HepG2 (cell line): ENCODE results near the gene WDR89. TPM values are rescaled to one million over a fixed set of nuclear protein-coding genes. Genes with fewer than 3 reads are reported as not detected.

Source experiments
- AKAP8 ChIP-seq: sonication (generic); formaldehyde crosslinking; IDR thresholded peaks from 2 replicates; pipeline ENCODE4 v1.5.1; 2020; ENCODE audit warnings: mild to moderate bottlenecking, missing genetic modification reagents
- ASH2L ChIP-seq: fragments of 300-600, 200-600 bp; sonication (generic); IDR thresholded peaks from 2 replicates; pipeline ENCODE4 v1.7.0; 2017; ENCODE audit warnings: low read depth, mild to moderate bottlenecking, moderate library complexity, mixed read lengths, low read length; ENCODE audit not compliant: insufficient read length
- ATF1 ChIP-seq: IDR thresholded peaks from 2 replicates; pipeline ENCODE4 v1.6.1; 2016; ENCODE audit warnings: mild to moderate bottlenecking, control low read depth
- ATM ChIP-seq: fragments of 450-650 bp; IDR thresholded peaks from 2 replicates; pipeline ENCODE4 v1.7.1; 2017; ENCODE audit warnings: mild to moderate bottlenecking, borderline replicate concordance
- CSRNP2 ChIP-seq: sonication (generic); formaldehyde crosslinking; conservative IDR thresholded peaks from 2 replicates; pipeline ENCODE4 v1.8.0; 2022; ENCODE audit warnings: low read depth, missing genetic modification reagents
- GATAD1 ChIP-seq: IDR thresholded peaks from 2 replicates; pipeline ENCODE4 v1.6.1; 2016; ENCODE audit warnings: missing genetic modification reagents, missing compliant biosample characterization
- HNRNPLL ChIP-seq: fragments of 200-400 bp; formaldehyde crosslinking; IDR thresholded peaks from 2 replicates; pipeline ENCODE4 v1.6.1; 2017; ENCODE audit warnings: mild to moderate bottlenecking, low read depth, low read length; ENCODE audit not compliant: poor library complexity, severe bottlenecking
- HOXA3 ChIP-seq: sonication (generic); formaldehyde crosslinking; IDR thresholded peaks from 2 replicates; pipeline ENCODE4 v1.5.0; 2020; ENCODE audit warnings: missing genetic modification reagents
- IKZF4 ChIP-seq: sonication (generic); formaldehyde crosslinking; IDR thresholded peaks from 2 replicates; pipeline ENCODE4 v1.5.1; 2020; ENCODE audit warnings: borderline replicate concordance, mild to moderate bottlenecking, low read depth, missing genetic modification reagents; ENCODE audit errors: not compliant biosample characterization
- MLX ChIP-seq: IDR thresholded peaks from 2 replicates; pipeline ENCODE4 v1.6.1; 2016
- NCOR1 ChIP-seq: fragments of 200-600 bp; sonication (generic); IDR thresholded peaks from 2 replicates; pipeline ENCODE4 v1.7.0; 2017; ENCODE audit warnings: antibody characterized with exemption, low read length, borderline replicate concordance
- POLR2G ChIP-seq: fragments of 200-400 bp; formaldehyde crosslinking; IDR thresholded peaks from 2 replicates; pipeline ENCODE4 v1.6.1; 2018; ENCODE audit warnings: mild to moderate bottlenecking, low read depth, low read length, moderate library complexity
- RNF2 ChIP-seq: fragments of 450-650 bp; conservative IDR thresholded peaks from 2 replicates; pipeline ENCODE4 v1.6.1; 2016; ENCODE audit warnings: low read depth
- SMARCE1 ChIP-seq: fragments of 450-650 bp; IDR thresholded peaks from 2 replicates; pipeline ENCODE4 v1.6.1; 2017; ENCODE audit warnings: borderline replicate concordance
- SMC3 ChIP-seq: IDR thresholded peaks from 2 replicates; pipeline ENCODE4 v1.6.1; 2011; ENCODE audit warnings: low read length, improper control_type of control experiment
- SRF ChIP-seq: IDR thresholded peaks from 2 replicates; pipeline ENCODE4 v1.6.1; 2011; ENCODE audit warnings: mild to moderate bottlenecking, low read depth, low read length, moderate library complexity
- XRCC5 ChIP-seq: fragments of 200-400 bp; formaldehyde crosslinking; optimal IDR thresholded peaks from 2 replicates; pipeline ENCODE3; 2017; ENCODE audit warnings: mild to moderate bottlenecking, low read length
- ZBTB21 ChIP-seq: sonication (generic); formaldehyde crosslinking; IDR thresholded peaks from 2 replicates; pipeline ENCODE4 v1.4.0; 2020; ENCODE audit warnings: missing genetic modification reagents
- ZFP90 ChIP-seq: sonication (generic); formaldehyde crosslinking; IDR thresholded peaks from 2 replicates; pipeline ENCODE4 v1.8.0; 2022; ENCODE audit warnings: missing genetic modification reagents, mild to moderate bottlenecking, inconsistent platforms, borderline replicate concordance
- ZFYVE20 ChIP-seq: sonication (generic); formaldehyde crosslinking; IDR thresholded peaks from 2 replicates; pipeline ENCODE4 v1.8.0; 2023; ENCODE audit warnings: low read depth, mild to moderate bottlenecking, moderate library complexity, missing genetic modification reagents, borderline replicate concordance
- ZNF234 ChIP-seq: sonication (generic); formaldehyde crosslinking; conservative IDR thresholded peaks from 2 replicates; pipeline ENCODE4 v1.5.1; 2020; ENCODE audit warnings: mild to moderate bottlenecking, missing genetic modification reagents
- ZNF333 ChIP-seq: sonication (generic); formaldehyde crosslinking; IDR thresholded peaks from 2 replicates; pipeline ENCODE4 v1.4.0; 2020; ENCODE audit warnings: mild to moderate bottlenecking, missing genetic modification reagents, borderline replicate concordance
- ZNF781 ChIP-seq: sonication (generic); formaldehyde crosslinking; IDR thresholded peaks from 2 replicates; pipeline ENCODE4 v1.5.1; 2020; ENCODE audit warnings: borderline replicate concordance, mild to moderate bottlenecking, missing genetic modification reagents; ENCODE audit errors: not compliant biosample characterization
- ZNF792 ChIP-seq: IDR thresholded peaks from 2 replicates; pipeline ENCODE4 v1.6.1; 2016
- ZNF800 ChIP-seq: sonication (generic); formaldehyde crosslinking; IDR thresholded peaks from 2 replicates; pipeline ENCODE4 v1.4.0; 2020; ENCODE audit warnings: missing genetic modification reagents
- ZSCAN29 ChIP-seq: sonication (generic); formaldehyde crosslinking; conservative IDR thresholded peaks from 2 replicates; pipeline ENCODE4 v1.4.0; 2020; ENCODE audit warnings: mild to moderate bottlenecking, missing genetic modification reagents
- polyA plus RNA-seq, 8 experiments: library from polyadenylated mRNA; depleted of rRNA in 3 of 8; stranded (reverse) in 7 of 8; unstranded in 1 of 8; fragments of >200 nt; fragmentation: Illumina TruSeq in 4 of 8; extraction: Trizol in 4 of 8; gene quantifications; 2 replicates each; pipeline versions ENCODE4 v1.2.1 to v1.2.3, GENCODE V29; 2011 to 2016; ENCODE audit warnings: low read depth in 4 of 8, missing spikeins in 1 of 8, mixed read lengths in 1 of 8; ENCODE audit not compliant: insufficient read depth in 1 of 8
- total RNA-seq, 5 experiments: library from RNA; depleted of rRNA; stranded (reverse); fragments of >200 nt; fragmentation: Illumina TruSeq; extraction: Trizol; gene quantifications; 2 replicates each; pipeline ENCODE4 v1.2.3, GENCODE V29; 2016; ENCODE audit warnings: low read depth in 1 of 5

WDR89 gene
- total and polyA plus RNA-seq, 2 of the 13 experiments (the other 11 are each of a cell fraction or from before 2014, with no cell fraction given) = 5.2 to 20.1 TPM

DNA sequence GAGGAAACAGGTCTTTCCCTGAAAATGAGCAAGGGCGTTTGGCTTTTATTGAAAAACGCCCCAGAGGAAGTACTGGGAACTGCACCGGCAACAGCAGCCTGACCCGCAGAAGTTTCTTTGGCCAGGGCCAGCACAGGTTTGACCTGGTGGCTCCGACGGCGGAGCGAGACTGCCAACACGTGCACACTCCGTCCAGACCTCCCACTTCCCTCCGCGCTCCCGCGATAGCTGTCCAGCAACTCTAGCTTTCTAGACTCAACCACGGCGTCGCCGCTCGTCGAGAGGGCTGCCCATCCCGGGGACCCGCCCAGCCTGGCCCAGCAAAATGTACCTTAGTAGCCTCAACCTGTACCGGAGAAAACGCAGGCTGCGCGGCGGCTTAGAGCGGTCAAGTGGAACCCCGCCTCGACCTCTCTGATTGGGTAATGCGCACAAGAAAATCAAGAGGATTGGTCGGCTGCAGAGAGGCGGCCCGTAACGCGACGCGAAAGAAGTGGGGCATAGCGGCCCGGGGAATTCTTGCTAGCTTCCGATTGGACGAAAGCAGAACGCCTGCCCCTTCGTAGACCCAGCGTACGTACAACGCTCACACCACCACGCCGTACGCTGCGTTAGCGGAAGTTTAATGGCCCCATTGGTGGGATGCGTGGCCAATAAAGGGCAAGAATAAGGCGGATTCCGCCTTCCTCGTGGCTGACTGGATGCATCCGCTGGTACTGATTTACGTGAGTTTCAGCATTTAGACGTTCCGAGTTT is at the start of gene WDR89 (continued):
- TF ChIP-seq ZFP90 (CRISPR knock-in tag) = peak; percentile 94
- TF ChIP-seq AKAP8 = peak; percentile 66; the same call in 1 of the 2 replicates
- TF ChIP-seq ZNF800 (CRISPR knock-in tag) = peak; percentile 52; the same call in 1 of the 2 replicates
- peak; percentile 91 for TF ChIP-seq POLR2G
- TF ChIP-seq ZBTB21 = no peak
- TF ChIP-seq HOXA3 = peak; percentile 78
- TF ChIP-seq MLX (CRISPR knock-in tag) = 0 out of 2 replicates have a peak, but pooled peaks have one; percentile 21
- peak; percentile 55 for TF ChIP-seq XRCC5
- TF ChIP-seq ZNF792 (CRISPR knock-in tag) = peak; percentile 84
- TF ChIP-seq NCOR1 = 0 out of 2 replicates have a peak, but pooled peaks have one; percentile 15
- no peak for TF ChIP-seq ATM
- no peak for TF ChIP-seq ZNF234 (CRISPR knock-in tag)
- TF ChIP-seq GATAD1 (CRISPR knock-in tag) = peak; percentile 86
- peak; percentile 91 for TF ChIP-seq ATF1 (CRISPR knock-in tag)
- TF ChIP-seq RNF2 = peak; percentile 99
- no peak for TF ChIP-seq CSRNP2 (CRISPR knock-in tag)
- TF ChIP-seq SMARCE1 = no peak
- no peak for TF ChIP-seq SRF
- peak; percentile 95 for TF ChIP-seq ZNF333
- TF ChIP-seq HNRNPLL = peak; percentile 100
- TF ChIP-seq ZNF781 (CRISPR knock-in tag) = peak; percentile 98
- peak; percentile 90 for TF ChIP-seq ASH2L
- no peak for TF ChIP-seq ZSCAN29 (CRISPR knock-in tag)
- TF ChIP-seq ZFYVE20 (CRISPR knock-in tag) = no peak
- no peak; the same call in 1 of the 2 replicates for TF ChIP-seq SMC3
- peak; percentile 82 for TF ChIP-seq IKZF4
